Measurements from ENCODE around the gene EPN2. TPM values are rescaled to one million over a fixed set of nuclear protein-coding genes. Genes with fewer than 3 reads are reported as not detected.

EPN2 gene
- total RNA-seq, 4 donors from 2014 or later: 18.9 to 31.8 (median 26.2) TPM

GRCh38 chr17:19383681-19384470 is 146.7 kb downstream of the EPN2 start:
- TF ChIP-seq CTCF (IDR thresholded peaks at IDR 0.05 in 4 of 5, conservative IDR thresholded peaks at IDR 0.05 in 1 of 5): no peak
- no peak for TF ChIP-seq POLR2A (IDR thresholded peaks at IDR 0.05)
- Histone ChIP-seq H3K4me3 (no peak overlapping the region), H3K27ac (peak overlapping the region; percentile 60 to 81 (median 76)), H3K27me3 (no peaks in the 10 kb centered on the region), H3K36me3 (peaks cover 0 to 44% of the 10 kb centered on the region in 2 donors), H3K9me3 (no peaks in the 10 kb centered on the region), H3K4me1 (peaks cover 22 to 48% of the 10 kb centered on the region in 2 donors)
- ATAC-seq (no peak), DNase-seq (peak in 1 of 2 donors; percentile 47)
- intact Hi-C loops (cut with DNase I; ENCODE audit: low total_unique reads) (no loop called here), in situ Hi-C loops (cut with MboI; ENCODE audit: low sequenced_read_pairs in 4 of 4) (no loop called here)

- TF ChIP-seq CTCF (IDR thresholded peaks at IDR 0.05 in 4 of 5, conservative IDR thresholded peaks at IDR 0.05 in 1 of 5): no peak
- peak in 1 of 2 donors; percentile 42 for TF ChIP-seq POLR2A (IDR thresholded peaks at IDR 0.05)
- in situ Hi-C loops (cut with MboI; ENCODE audit: low sequenced_read_pairs in 4 of 4): no loop called here
- Histone ChIP-seq H3K27ac (peak overlapping the region; percentile 60 to 81 (median 76)), H3K36me3 (peaks cover 0 to 39% of the 10 kb centered on the region in 2 donors), H3K27me3 (no peaks in the 10 kb centered on the region), H3K9me3 (no peaks in the 10 kb centered on the region), H3K4me3 (no peak overlapping the region), H3K4me1 (peaks cover 22 to 44% of the 10 kb centered on the region in 2 donors)
- intact Hi-C loops (cut with DNase I; ENCODE audit: low total_unique reads): no loop called here
- DNase-seq (peak; percentile 65 to 89), ATAC-seq (peak; percentile 34 to 56)
Observed at GRCh38 chr17:19384723-19385391, 147.7 kb downstream of the EPN2 start.

GRCh38 chr17:19385521-19385983 is 148.4 kb downstream of the EPN2 start:
- TF ChIP-seq POLR2A (IDR thresholded peaks at IDR 0.05) (no peak), CTCF (IDR thresholded peaks at IDR 0.05 in 4 of 5, conservative IDR thresholded peaks at IDR 0.05 in 1 of 5) (no peak)
- Histone ChIP-seq H3K4me1 (peaks cover 22 to 44% of the 10 kb centered on the region in 2 donors), H3K4me3 (no peak overlapping the region), H3K27ac (peak overlapping the region; percentile 60 to 81 (median 76)), H3K9me3 (no peaks in the 10 kb centered on the region), H3K27me3 (no peaks in the 10 kb centered on the region), H3K36me3 (peaks cover 0 to 34% of the 10 kb centered on the region in 2 donors)
- in situ Hi-C loops (cut with MboI; ENCODE audit: low sequenced_read_pairs in 4 of 4): no loop called here
- no peak for ATAC-seq
- DNase-seq: no peak
- intact Hi-C loops (cut with DNase I; ENCODE audit: low total_unique reads): no loop called here

MicroRNA genes within 50 kb of the gene (microRNA counts, 767-probe panel; counts per million panel counts)
- microRNA hsa-miR-1180: 356 to 448 counts per million in 2 donors

Small RNAs within 50 kb of the gene (microRNA-seq; reads per million reads assigned to microRNA genes)
- 196 to 215 reads per million in 2 donors for gene MIR1180 (ENCODE audit: borderline replicate concordance in 2 of 2)

Other genes with a start within 250 kb of the EPN2 start
- 10 to 100 TPM in 3 of 4 donors, 1 to 10 TPM in 1; 8.2 to 25.6 (median 16.9) TPM for gene FAM83G, start 232.6 kb upstream of the EPN2 start, total RNA-seq
- gene GRAP, start 190.4 kb upstream of the EPN2 start, total RNA-seq: 1 to 10 TPM in 2 of 4 donors, under 1 TPM in 2; 0.36 to 1.7 (median 0.94) TPM
- 1 to 10 TPM in 1 of 4 donors, not detected in 3; 1.2 TPM for gene GRAPL, start 109.8 kb upstream of the EPN2 start, total RNA-seq
- 10 to 100 TPM in 3 of 4 donors, 1 to 10 TPM in 1; 6.5 to 16.4 (median 14.5) TPM for gene B9D1, start 125.4 kb downstream of the EPN2 start, total RNA-seq
- gene MAPK7, start 141.1 kb downstream of the EPN2 start, total RNA-seq: 10 to 100 TPM in 2 of 4 donors, 1 to 10 TPM in 2; 7.3 to 12.5 (median 10.4) TPM
- 10 to 100 TPM; 11.0 to 22.7 (median 14.8) TPM for gene MFAP4, start 149.8 kb downstream of the EPN2 start, total RNA-seq
- gene RNF112, start 173.9 kb downstream of the EPN2 start, total RNA-seq: under 1 TPM; 0.51 to 0.98 (median 0.57) TPM